K562 (cell line): ENCODE data around the gene CRYZ.

ENCODE experiments used
- LARP7 ChIP-seq: fragments of 450-650 bp; IDR thresholded peaks from 2 replicates; pipeline ENCODE4 v1.6.1; 2016
- NEUROD1 ChIP-seq: fragments of 150-350 bp; IDR thresholded peaks from 2 replicates; pipeline ENCODE4 v1.6.1; 2014; ENCODE audit warnings: borderline replicate concordance, low read length, low read depth; ENCODE audit not compliant: partially characterized antibody
- UBTF ChIP-seq, 2 experiments: IDR thresholded peaks; 2 replicates each; pipeline ENCODE4 v1.6.1; 2012; ENCODE audit warnings: improper control_type of control experiment in 2 of 2, low read depth in 2 of 2, low read length in 2 of 2, borderline replicate concordance in 1 of 2
- ZNF431 ChIP-seq: sonication (generic); formaldehyde crosslinking; IDR thresholded peaks from 2 replicates; pipeline ENCODE4 v1.8.0; 2022; ENCODE audit warnings: mild to moderate bottlenecking, missing genetic modification reagents

GRCh38 chr1:74681449-74681848, 51.4 kb downstream of the CRYZ start:
- TF ChIP-seq ZNF431 (no peak), UBTF (IDR thresholded peaks at IDR 0.05; ENCODE audit: borderline replicate concordance in 1 of 2, low read depth in 2 of 2, low read length in 2 of 2) (no peak), NEUROD1 (no peak), LARP7 (no peak)
